Endometrial microvascular endothelial cells (primary cell): ENCODE results near the gene AGAP2. TPM values are rescaled to one million over a fixed set of nuclear protein-coding genes. Genes with fewer than 3 reads are reported as not detected.

ENCODE experiments used
- total RNA-seq: library from RNA; depleted of rRNA; stranded (reverse); fragments of >200 nt; gene quantifications from one replicate; pipeline ENCODE4 v1.2.3, GENCODE V29; 2015; ENCODE audit errors: inconsistent ontology term

Gene AGAP2
- total RNA-seq, 1 donor from 2014 or later, result 1.2 TPM

Other genes starting within 250 kb of the AGAP2 start
- 6.6 TPM for gene DDIT3, start 218.2 kb downstream of the AGAP2 start, total RNA-seq
- 8.7 TPM for gene MBD6, start 215.9 kb downstream of the AGAP2 start, total RNA-seq
- 221 TPM for gene DCTN2, start 191.6 kb downstream of the AGAP2 start, total RNA-seq
- gene KIF5A, start 188.7 kb downstream of the AGAP2 start, total RNA-seq, result not detected
- gene PIP4K2C, start 147.6 kb downstream of the AGAP2 start, total RNA-seq, result 12.5 TPM
- gene DTX3, start 133.9 kb downstream of the AGAP2 start, total RNA-seq, result 6.2 TPM
- gene ARHGEF25, start 127.3 kb downstream of the AGAP2 start, total RNA-seq, result 0.09 TPM
- gene B4GALNT1, start 105.5 kb downstream of the AGAP2 start, total RNA-seq, result 0.19 TPM
- 295 TPM for gene OS9, start 44.6 kb downstream of the AGAP2 start, total RNA-seq
- gene TSPAN31, start 6.3 kb upstream of the AGAP2 start, total RNA-seq, result 37.3 TPM
- gene CDK4, start 13.6 kb upstream of the AGAP2 start, total RNA-seq, result 291 TPM
- gene MARCHF9, start 16.4 kb upstream of the AGAP2 start, total RNA-seq, result 0.37 TPM
- 1.9 TPM for gene CYP27B1, start 28.3 kb upstream of the AGAP2 start, total RNA-seq
- 15.3 TPM for gene METTL1, start 33.4 kb upstream of the AGAP2 start, total RNA-seq
- gene EEF1AKMT3, start 33.9 kb upstream of the AGAP2 start, total RNA-seq, result 11.7 TPM
- 45.9 TPM for gene TSFM, start 44.0 kb upstream of the AGAP2 start, total RNA-seq
- 0.46 TPM for gene AVIL, start 80.0 kb upstream of the AGAP2 start, total RNA-seq
- gene CTDSP2, start 108.0 kb upstream of the AGAP2 start, total RNA-seq, result 109 TPM
- 3.7 TPM for gene ATP23, start 202.8 kb upstream of the AGAP2 start, total RNA-seq